Amygdala (tissue), 56 donors: Measurements from ENCODE around the gene MRPS14.

Source experiments
- DNase-seq, 56 donors: peaks; one replicate each; lab custom pipeline; 2025; lab: John Stamatoyannopoulos, UW

The MRPS14 gene

DNA sequence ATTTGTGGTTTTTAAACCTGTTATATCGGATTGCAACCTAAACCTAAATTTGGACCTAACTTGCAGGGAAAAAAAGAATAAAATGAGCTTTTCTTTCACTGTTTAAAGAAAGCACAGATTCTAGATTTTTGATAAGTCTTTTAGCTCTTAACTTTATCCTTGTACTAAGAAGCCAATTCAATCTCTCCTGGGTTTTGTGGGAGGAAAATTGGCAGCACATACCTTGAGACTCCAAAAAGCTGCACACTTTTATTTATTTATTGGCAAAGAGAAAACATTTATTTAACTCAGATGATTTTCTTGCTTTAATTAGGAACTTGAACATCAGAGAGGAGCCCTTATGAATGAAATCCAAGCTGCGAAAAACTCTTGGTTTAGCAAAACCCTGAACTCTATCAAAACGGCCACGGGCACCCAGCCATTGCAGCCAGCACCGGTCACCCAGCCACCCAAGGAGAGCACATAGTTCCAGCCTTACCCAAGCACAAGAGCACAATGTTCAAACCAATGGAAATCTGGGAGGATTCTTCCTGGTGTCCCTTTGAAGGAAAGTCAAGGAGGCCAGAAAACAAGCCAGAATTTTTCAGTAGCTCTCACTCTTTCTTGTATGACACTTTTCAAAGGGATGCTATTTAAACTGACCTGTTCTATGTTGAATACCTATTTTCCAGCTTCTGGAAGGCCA lies 33.5 kb downstream of the MRPS14 start:
- peak in 1 of 56 donors; percentile 25 for DNase-seq

DNA sequence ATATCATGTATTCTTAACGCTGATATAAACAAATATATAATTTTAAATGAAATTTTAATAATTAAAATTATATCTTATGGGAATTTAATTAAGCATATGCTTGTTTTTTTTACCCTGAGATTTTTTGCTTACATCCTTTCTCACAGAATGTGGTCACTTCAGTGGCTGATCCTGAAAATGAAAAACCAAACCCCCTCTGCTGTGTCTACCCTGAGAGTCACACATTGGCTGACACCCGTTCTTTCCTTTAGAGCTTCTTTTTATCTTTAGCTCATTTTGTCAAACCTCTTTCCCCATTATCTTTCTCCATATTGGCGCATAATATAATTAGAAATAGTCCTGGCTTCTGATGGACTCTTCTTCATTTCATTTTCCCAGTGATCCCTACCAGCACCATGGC lies 34.2 kb downstream of the MRPS14 start:
- DNase-seq = no peak

DNA sequence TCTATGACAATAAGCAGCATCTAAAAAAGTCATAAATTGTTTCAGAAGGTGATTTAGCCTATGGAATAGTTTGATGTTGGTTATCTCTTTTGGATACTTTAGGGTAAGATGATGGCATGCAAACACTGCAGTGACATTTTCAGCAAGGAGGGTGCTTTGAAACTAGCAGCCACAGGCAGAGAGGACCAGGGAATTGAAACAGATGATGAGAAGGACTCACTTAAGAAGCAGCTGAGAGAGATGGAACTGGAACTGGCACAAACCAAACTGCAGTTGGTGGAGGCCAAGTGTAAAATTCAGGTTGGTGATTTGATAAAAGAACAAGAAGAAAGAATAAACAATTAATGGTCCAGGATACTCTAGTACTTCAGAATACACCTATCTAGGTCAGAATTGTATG lies 34.7 kb downstream of the MRPS14 start:
- no peak for DNase-seq

DNA sequence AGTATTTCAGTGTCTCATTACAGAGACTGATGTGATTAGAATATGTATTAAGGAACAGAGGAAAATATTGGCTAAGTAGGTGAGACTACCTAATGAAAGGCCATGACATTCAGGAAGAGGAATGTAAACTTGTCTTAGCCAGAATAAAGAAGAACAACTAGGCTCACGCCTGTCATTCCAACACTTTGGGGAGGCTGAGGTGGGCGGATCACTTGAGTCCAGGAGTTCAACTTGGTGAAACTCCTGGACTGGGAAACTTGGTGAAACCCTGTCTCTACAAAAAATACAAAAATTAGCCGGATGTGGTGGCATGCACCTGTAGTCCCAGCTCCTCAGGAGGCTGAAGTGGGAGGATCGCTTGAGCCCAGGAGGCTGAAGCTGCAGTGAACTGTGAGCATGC lies 38.3 kb downstream of the MRPS14 start:
- no peak for DNase-seq

DNA sequence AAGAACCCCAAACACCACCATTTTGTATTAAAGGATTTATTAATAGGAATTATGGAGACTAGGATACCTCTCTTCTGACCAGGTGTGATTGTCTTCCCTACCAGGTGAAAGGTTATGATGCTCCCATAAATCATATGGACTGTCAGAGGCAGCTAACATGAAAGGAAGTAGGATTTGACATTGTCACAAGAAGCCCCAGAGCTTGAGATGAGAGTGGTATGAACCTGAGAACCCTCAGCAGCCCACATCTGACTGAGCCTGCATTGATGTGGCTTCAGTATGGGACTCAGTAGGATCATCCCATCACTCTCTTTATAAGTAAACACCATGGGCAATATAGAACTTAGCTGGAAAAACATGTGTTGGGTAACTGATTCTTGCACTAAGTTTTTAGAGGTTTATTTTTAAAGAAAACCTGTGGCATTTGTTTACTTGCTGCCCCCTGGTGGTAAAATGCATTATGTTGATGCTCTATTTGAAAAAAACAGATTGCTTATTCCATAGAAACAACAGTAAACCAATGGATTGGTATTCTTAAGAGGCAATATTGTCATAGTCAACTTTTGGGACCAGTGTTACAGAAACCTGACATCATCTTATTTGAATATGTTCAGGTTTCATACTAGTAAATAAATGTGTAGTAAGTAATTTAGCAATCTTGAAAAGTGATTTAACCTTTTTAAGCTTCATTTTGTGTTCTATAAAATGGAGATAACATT lies 40.1 kb downstream of the MRPS14 start:
- peak in 2 of 56 donors; percentile 38 to 51 for DNase-seq

DNA sequence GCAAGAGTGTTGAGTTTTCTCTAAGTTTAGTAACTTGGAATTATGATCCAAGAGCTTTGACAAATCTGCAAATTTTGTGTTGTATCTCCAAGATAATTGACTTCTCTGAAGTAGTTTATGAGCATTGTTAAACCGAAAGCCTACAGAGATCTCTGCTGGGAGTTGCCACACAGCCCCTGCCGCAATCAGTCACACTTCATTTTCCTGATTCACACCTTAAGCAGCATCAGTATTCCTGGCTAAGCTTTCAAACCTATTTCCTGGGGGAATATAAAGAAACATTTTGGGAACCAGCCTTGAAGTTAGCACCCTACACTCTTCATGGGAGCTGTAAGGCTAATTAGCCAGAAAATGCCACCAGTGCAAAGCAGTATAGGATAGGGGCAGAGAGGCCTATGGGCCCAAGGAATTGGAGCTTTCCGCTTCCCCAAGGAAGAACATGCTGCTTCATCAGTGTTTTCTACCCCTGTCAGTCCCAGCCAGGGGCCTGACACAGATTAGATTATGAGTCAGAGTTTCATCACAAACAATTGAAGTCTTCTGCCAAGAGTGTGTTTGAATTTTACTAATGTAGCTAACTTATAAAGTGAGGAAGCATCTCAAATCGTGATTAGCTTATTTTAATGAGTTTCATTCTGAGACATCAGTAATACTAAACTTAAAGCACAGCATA lies 46.7 kb downstream of the MRPS14 start:
- no peak for DNase-seq

DNA sequence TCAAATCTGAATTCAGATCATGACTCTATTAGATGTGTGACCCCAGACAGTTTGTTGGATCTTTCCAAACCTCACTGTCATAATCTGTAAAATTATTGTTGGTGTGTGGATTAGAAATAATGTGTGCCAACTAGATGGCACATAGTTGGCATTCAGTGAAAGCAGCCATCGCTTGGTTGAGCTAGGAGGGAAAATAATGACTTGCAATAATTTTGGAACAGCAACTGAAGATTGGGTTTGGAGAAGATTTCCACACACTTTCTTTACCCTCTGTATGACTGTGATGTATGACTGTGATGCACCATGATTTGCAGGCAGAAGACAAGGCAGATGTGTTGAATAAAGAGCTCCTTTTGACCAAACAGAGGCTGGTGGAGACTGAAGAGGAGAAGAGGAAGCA lies 47.5 kb downstream of the MRPS14 start:
- DNase-seq = no peak

DNA sequence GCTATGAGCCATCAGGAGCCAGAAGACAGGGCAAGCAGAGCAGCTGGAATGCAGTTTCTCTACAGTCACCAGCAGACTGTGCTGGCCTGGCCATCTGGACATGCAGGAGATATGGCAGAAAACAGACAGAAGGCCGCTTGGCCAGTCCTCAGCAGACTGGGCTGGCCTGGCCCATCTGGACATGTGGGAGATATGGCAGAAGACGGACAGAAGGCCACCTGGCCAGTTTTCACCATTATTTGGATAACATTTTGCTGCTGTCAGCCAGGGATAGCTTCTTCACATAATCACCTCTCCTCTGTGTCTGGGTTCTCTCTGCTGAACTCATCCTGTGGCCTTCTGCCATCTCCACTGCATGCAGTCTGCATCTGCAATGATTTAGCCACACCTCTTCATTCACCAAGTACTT lies 48.5 kb downstream of the MRPS14 start:
- DNase-seq = peak in 1 of 56 donors; percentile 21

DNA sequence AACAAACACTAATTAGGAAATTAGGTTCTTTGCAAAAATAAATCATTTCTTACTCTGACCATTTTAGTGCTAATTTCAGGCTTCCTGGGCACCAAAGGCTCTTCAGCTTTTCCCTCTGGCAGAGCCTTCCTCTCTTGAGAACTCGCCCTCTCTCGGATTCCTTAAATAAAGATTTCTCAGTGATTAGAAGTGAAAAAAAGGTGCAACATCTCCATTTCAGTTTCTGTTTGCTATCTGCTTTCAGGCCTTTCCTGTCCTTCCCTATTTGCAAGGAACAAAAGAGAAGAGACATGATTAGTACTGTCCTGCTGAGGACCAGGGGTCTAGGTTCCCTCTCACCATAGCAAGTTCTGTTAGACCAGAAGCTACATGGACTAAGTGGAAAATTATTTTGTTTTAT lies 51.3 kb downstream of the MRPS14 start:
- no peak for DNase-seq

DNA sequence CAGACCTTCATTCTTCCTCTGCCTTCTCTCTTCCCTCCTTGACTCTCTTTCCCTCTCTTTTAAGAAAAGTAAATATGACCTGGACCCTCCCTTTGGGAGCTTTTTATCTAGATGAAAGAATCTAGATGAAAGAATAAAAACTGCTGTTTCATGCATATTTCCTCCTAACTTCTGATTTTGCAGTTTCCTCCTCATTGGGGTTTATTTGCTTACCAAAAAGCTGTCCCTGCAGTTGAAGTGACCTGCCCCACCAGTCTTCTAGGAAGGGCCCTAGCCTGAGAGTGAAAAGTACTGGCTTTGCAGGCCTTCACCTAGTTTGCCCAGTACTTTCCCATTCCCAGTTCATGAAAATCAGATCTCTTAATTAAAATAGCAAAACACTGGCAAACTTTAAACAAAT lies 51.8 kb downstream of the MRPS14 start:
- DNase-seq = no peak

DNA sequence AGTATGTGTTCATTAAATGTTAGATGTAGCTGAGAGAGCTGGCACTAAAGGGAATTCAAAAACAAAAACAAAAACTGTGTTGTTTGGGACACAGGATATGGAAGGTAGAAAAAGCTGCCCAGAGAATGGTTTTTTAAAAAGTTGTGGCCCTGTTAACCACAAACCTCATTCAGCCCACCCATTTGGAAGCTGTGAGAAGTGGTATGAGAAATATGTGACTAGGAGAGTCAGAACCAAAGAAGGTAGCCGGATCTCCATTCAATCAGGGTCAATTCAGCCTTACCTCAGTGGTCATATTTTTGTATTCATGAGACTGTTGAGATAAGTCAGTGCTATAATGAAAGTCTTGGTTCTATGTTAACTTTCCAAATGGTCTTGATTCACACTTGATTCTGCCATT lies 53.2 kb downstream of the MRPS14 start:
- no peak for DNase-seq

DNA sequence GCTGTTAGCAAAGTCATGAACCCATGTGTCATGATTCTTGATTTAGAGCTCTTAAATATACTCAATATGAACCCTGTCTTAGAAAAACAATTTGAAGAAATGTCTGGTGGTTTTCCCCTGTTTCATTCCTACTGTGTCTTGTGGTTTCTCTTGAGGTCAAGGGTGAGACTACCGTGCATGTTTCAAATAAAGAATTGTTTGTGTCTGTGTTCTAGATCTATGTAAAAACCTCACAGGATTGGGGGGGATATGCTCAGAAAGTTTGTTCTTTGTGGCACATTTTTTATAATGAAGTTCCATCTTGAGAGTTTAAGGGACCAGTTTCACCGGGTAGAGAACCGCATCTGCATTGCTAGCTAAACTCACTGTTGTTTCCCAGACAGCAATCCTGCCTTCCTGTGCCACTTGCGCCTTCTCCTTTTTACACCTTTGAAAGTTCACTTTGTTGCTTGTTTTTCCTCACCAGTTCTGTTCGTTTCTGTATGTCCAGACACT lies 54.4 kb downstream of the MRPS14 start:
- no peak for DNase-seq

DNA sequence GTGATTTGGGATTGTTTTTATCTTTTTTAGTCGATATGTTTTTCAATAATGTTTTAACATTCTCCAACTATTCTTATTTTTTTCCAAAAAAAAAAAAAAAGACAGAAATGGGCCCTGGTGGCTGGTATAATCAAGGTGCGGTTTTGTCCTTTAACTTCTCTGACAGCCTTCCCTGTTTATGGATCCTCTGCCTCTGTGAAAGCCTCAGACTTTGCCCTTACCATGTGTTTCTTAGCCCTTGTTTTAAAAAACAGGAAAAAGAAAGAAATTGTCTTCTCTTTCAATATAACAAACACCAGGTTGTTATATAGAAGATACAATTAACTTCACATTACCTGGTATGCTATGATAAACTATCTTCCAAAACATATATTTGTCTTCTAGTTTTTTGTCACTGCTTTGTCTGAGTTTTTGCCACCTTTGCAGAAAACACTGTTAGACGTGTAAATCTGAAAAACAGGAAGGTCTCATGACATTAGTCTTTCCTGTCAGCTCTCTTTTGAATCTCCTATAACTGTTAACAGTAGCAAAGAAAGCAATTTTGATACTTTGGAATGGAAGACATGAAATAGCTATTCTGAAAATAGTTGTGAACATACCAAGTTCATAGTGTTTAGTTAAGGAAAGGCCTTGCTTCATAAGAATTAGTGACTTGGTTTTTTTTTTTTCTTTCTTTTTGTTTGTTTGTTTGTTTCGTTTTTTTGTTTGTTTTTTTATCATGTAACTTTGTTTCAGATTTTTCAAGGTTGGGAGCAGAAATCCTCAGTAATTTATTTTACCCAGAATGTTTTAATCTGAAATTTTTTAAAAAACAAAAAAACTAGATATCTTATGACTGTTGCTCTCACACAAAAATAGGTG lies 55.1 kb downstream of the MRPS14 start:
- DNase-seq = no peak

DNA sequence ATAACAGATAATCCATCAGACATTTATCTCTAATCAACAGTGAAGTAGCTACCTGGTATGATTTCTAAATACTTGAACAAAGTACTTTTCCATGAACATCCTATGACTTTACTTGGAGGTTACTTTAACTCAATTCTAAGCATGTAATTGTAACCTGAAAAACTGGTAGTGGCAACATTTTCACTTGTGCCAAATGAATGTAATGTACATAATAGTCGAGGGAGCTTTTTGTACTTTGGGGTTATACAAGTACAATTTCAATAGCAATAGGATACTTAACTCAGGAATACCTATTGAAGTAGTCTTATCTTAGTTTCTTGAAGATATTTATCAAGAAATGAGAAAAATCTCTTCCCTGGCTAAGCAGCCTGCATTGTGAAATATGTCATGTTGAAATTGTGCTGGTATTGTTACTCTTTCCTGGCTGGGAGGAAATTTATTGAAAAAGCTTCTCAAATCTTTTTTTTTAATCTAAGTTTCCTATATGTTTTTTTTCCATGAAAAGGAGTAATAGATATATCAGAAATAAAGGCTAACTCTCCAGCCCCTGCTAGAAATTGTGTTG lies 57.1 kb downstream of the MRPS14 start:
- no peak for DNase-seq

DNA sequence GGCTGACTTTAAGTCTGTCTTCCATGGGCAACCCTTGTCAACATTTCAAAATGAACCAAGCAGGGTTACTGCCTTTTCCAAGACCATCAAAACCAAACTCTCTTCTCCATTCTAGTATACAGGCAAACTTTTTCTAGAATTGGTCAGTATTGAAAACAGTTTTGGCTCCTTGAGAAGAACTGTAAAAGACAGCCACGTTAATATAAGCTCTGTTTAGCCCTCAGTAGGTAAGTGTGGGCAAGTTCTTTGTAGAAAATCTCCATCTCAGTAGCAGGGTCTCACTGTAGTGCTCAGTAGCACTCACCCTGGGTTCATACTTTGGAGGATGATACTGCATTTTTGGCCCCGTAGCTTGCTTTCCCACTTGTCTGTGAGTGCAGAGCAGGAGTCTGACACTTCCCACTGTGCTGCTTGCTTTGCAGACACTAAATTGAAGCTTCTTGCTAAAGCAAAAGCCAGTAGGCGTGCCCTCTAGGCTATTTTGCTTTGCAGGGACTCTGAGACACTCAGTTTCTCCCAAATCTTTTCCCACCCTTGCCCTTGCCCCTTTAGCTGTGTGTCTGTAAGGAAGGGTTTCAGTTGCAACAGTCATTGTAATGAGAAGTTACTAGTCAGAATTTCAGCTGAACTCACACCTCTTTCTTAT lies 57.7 kb downstream of the MRPS14 start:
- peak in 9 of 56 donors; percentile 3 to 48 (median 21) for DNase-seq

DNA sequence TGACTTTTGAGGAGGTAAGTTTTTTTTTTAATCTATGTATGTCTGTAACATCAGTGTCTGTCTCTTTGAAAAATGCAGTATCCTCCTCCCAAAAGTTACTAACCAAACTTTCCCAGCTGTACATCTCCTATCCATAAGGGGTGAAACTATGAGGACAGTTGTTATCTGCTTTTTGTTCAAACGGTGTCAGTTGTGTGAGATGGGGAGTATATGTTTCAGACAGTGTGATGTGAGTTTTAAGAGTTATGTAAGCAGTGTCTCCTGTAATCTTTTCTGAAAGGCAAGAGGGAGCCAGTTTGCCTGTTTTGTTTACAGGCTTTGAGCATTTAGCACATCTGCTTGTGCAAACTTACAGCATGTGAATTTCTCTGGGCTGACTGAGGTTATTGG lies 58.3 kb downstream of the MRPS14 start:
- DNase-seq = no peak

DNA sequence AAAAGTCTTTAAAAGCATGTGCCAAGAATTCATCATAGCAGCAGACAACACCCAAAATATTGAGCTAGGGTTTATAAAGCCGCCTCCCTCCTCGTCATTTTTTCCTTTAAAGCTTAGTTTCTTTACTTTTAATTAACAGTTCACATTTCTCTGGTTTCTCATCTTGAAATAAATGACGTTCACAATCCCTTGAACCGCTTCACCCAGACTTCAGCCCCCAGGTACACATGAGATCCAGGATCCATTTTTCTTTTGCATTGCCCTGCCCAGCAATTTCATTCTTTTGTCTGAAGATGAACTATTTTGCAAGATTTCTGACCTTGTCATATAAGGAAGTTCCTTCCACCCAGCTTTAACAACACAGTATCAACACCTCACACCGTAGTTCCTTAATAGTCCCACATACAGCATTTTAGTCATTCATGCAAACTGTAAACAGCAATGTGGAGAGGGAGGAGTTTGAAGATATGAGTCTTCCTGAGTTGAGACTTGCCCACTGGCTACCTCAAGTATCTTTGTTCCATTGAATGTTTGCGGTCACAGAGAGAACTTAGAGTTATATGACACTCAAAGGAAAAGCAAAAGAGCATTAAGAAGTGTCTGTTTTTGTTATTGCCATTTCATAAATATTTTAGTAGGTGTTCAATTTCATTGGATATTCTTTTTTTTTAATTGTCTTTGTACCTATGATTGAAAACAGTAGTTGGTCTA lies 58.8 kb downstream of the MRPS14 start:
- DNase-seq = no peak

DNA sequence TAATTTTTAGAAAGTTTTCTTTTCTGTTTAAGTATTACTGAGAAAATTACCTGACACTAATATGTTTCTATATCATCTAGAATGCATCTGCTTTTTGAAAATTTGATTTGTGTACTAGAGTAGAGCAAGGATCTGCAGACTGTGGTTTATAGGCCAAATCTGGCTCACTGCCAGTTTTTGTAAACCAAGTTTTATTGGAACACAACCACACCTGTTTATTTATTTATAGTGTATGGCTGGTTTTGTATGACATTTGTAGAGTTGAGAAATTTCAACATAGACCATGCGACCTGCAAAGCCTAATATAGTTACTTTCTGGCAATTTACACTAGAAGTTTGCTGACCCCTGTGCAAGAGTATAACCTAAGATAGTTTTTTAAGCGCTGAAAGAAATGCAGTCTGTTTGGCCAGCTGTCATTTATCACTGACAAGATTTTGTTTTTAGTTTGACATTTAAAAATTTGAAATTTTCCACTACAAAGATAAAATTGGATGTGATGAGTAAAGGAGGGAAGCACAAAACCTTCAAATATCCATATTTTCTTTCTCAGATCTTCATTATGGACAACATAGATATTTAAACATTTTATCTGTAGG lies 59.6 kb downstream of the MRPS14 start:
- no peak for DNase-seq
